GM21737 (cell line): ENCODE results near the gene NHSL2.

Experiments
- ATAC-seq: cut with Tn5 transposase; IDR thresholded peaks from one replicate; pipeline ENCODE4 v1.9.1; 2021; ENCODE audit warnings: mild to moderate bottlenecking, moderate library complexity; ENCODE audit not compliant: unreplicated experiment

Gene NHSL2

GRCh38 chrX:72102126-72102525 lies 191.5 kb downstream of the NHSL2 start:
- no peak for ATAC-seq

- no peak for ATAC-seq
These were observed 192.1 kb downstream of the NHSL2 start for GRCh38 chrX:72102760-72103159.

DNA sequence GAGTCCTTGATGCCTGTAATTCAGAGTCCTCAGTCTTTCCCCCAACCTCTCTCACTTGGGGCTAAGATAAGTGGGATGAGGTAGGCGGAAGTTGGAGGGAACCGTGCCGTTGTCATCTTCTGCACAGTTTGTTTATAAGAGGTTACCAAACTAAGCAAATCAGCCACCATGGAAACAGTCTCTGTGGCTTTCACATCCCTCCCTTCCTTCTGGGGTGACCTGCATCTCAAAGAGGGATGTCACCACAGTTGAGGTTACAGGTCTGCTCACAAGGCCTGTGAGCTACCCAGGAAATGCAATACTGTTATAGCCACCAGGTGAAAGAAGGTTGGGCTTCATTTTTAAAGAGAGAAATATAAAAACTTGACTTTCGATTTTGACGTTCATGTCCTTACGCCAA lies 194.8 kb downstream of the NHSL2 start:
- ATAC-seq = no peak

DNA sequence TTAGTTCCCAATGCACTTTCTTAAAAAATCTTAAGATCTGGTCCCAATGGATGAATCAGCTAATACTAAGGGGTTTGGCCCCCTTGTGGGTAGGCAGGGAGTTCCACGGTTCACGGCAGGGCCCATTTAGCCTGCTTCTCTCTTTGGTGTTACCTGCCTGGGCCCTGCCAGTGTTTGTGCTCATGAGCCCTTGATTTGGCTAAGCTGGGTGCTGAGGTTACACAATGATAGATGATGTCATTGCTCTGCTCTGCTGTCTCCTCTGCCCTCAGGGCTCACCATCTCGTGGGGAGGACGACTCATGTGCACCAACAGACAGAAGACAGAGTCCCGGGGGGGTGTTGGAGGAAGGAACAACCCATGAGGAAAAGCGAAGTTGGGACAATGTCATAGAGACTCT lies 196.7 kb downstream of the NHSL2 start:
- no peak for ATAC-seq

DNA sequence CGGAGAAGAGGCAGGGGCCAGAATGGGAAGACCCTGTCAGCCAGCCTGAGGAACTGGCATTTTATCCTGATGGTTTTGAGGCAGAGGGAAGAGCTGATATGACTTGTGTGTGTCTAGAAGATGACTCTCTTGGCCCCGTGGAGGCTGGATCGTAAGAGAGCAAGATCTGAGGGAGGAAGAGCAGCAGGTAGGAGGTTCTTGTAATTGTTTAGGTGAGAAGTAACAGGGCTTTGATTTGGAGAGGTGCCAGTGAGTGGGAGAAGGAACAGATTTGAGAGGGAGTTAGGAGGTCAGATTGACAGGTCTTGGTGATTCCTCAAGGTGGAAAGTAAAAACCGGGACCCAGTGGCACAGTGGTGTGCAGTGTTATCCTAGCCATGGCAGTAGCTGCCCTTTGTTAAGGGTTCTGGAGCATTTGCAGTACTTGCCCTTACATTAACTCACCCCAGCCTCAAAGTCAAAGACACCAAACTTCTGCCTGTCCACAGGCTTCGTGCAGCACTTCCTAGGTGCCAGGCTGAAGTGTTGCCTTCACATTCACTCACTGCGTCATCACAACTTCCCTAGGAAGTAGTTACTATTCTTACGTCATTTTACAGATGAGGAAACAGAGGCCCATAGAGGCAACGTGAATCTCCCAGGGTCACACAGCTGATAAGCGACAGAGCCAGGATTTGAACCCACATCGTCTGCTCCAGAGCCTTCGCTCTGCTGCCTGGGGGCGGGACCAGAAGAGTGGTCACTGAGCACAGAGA lies 197.4 kb downstream of the NHSL2 start:
- ATAC-seq = no peak

DNA sequence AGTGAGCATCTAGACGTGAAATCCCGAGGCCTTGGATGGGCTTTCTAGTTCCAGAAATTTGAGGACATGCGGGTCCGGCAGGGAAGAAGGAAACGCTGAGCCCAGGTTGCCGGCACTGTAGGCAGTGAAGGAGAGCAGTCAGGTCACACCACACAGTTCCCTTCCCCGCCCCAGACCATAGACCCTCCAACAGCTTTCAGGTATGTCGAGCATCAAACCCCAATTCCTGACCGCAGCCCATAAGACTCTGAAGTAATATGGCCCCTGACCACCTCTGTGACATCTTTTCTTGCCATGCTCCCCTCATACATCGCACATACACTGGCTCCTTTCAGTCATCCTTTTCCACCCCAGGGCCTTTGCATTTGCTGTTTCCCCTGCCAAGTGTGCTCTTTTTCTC lies 198.0 kb downstream of the NHSL2 start:
- no peak for ATAC-seq

DNA sequence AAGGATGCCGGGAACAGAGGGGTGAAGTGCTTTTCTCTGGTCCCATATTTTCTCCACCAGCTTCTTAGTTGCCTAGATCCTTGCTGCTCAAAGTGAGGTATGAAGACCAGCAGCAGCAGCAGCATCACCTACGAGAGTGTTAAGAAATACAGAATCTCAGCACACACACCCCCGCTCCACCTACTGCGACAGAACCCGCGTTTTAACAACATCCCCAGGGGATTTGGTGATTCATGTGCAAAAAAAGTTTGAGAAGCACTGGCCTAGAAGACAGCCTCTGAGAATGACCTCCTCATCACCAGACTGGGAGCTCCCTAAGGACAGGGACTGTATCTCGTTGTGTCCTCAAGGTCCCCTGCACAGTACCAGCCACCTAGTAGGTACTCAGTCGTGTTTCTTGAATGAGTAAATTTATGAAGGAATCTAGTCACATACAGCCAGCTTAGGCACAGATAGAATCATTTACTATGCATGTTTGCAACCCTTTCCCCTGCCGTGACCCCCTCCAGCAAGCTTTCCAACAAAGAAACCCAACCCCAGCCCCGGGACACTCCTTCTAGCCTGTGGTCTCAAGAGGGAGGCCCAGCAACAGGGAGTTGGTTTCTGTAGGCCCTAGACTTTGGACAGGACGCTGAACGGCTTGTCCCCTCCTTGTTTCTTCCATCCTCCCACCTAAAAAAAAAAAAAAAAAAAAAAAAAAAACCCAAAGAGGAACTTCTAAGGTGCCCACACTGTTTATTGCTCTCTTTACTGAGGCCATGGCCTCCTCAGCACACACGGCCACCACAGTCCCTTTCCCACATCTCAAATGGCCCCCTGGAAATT lies 199.6 kb downstream of the NHSL2 start:
- no peak for ATAC-seq

- no peak for ATAC-seq
These were observed 200.4 kb downstream of the NHSL2 start for GRCh38 chrX:72110876-72111708.

DNA sequence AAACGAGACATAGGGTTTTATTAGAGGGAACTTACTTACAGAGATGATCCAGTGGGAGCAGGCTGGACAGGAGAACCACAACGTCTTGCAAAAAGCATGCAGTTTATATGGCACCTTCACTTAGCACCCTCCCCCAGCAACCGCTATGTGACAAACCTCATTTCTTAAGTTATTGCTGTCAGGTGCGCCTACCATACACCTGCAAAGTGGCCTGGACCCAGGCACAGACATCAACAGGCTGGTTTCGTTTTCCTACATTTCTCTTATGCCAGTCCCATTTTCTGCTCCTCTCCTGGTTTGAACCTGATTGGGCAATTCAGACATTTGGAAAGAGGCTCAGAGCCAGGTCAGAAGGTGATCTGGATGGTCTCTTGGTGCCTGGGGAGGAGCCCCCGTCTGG lies 202.8 kb downstream of the NHSL2 start:
- no peak for ATAC-seq

GRCh38 chrX:72114306-72114705 lies 203.7 kb downstream of the NHSL2 start:
- no peak for ATAC-seq

- no peak for ATAC-seq
These were observed 204.2 kb downstream of the NHSL2 start for GRCh38 chrX:72114807-72115206.

DNA sequence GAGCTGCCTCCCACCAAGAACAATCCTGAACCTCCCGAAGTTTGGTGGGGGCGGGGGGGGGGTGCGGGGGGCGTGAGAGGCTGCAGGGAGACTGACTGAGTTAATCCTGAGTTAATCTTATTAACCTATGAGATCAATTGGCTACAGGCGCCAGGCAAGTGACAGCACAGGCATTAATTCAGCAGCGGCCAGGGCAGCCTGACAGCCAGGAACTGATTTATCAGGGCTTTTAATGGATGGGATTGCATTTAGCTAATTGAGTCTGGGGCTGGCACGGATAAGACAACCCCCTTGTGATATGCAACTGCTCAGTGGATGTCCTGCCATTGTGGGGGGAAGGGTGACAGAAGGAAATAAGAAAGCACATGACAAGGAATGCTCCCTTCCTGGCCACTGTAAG lies 204.7 kb downstream of the NHSL2 start:
- no peak for ATAC-seq

- no peak for ATAC-seq
These were observed 207.1 kb downstream of the NHSL2 start for GRCh38 chrX:72117636-72118210.

DNA sequence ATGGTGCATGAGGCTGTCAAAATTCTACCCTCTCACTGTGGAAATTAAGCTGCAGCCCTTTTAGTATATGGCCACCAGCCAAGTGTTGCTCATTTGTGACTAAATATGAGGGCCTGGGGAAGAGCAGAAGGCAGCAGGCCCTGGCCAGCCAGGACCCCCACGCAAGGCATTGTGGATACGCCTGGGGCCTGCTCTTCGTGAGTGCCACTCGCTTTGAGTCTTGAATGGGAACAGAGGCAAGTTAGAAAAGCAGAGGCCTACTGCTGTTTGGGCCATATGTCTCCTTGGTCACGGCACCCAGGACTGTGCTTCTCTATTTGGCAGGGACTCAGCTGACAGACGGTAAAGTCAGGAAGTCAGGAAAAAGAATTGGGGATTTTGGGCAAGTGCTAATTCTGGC lies 210.2 kb downstream of the NHSL2 start:
- ATAC-seq = no peak

GRCh38 chrX:72121383-72121782 lies 210.7 kb downstream of the NHSL2 start:
- ATAC-seq = no peak

DNA sequence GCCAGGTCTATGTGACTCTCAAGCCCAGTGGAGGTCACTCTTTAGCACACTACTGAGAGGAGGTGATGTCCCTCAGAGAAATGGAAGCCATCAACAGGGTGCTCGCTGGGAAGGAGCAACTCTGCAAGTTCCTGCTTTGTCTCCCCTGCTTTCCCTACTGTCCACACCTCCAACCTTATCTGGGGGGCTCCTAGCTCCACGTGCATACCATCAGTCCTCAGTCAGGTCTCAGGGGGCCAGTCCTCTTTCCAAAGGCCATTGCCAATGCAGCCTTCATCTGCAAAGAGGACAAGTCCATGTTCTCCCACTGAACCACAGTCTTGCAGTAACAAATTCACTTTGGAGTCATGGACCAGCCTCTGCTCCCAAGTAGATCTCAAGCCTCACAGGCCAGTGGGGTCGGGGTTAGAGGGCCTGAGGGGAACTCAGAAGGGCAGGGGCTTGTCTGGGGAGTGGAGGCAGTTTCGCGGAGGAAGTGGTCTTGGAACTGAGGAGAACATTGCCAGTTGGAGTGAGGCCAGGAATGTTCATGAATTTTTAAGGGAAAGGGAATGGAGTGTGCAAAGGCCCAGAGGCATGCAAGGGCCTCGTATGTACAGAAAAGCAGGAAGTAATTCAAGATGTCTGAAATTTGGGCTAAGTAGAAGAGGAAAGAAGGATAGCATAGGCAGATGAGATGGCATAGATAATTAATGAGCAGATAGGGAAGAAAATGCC lies 212.1 kb downstream of the NHSL2 start:
- no peak for ATAC-seq

DNA sequence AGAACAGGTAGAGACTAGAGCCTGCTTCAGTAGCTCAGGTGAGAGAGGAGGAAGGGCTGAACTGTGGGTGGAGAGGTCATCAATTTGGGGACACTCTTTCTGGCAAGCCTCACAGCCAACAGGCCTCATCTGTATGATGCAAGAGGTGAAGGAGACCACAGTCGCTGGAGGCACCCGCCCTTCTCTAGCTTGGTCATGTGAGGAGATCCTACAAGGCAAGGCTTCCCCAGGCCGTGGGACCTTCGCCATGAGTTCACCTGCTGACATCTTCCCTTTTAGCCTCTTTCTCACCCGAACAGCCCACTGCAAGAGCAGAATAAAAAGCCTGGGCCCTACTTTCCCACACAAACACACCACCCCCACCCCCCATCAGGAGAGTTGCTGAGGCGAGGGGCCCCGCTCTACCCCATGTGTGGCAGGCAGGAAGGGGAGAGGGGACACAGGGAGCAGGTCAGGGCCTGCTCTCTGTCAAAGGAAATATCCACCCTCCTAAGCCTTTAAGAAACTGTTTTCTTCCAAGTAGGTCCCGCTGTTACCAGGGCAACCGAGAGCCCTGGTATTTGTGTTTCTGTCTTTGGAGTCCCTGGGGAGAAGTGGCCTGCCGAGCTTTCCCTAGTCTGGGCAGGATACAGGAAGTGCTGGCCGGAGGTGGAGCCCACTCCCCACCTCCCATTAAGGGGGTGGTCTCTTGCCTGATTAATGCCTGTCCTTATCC lies 213.0 kb downstream of the NHSL2 start:
- ATAC-seq = no peak

- no peak for ATAC-seq
These were observed 214.0 kb downstream of the NHSL2 start for GRCh38 chrX:72124540-72125201.

DNA sequence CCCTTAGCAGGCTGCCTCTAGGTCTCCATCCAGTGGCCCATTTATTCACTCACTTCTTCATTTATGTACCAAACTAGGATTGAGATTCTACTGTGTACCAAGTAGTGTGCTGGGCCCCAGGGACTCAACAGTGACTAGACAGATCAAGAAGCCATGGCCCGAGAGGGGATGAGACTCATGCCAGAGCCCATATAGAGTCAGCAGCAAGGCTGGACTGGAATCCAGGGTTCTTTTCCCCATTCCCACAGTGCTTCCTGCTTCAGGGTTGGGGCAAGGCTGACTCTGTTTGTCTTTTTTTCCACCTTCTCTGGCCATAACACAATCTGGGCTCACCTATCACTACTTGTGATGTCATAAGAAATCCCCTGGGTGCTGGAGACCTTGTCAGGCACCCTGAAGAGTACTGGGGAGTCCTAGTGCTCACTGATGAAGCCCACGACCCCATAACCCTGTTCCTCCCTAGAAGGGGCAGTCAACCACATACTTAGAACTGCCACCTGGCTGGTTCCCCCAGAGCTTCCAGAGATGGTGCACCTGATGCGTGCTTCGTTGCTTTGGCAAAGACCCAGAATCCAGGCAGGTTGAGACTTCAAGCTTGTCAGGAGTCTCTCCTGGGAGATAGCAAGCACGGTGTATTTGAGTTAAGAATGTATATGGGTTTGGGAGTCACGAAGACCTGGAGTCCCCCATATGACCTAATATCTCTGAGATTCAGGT lies 214.8 kb downstream of the NHSL2 start:
- no peak for ATAC-seq
